ENCODE measurements around the gene LSM10. TPM values are rescaled to one million over a fixed set of nuclear protein-coding genes. Genes with fewer than 3 reads are reported as not detected.

Gene LSM10
- total RNA-seq, 1 experiment from 2014 or later, result 42.2 TPM

GRCh38 chr1:36425791-36426190, 28.1 kb upstream of the LSM10 start:
- H2BK5ac ChIP-seq (ENCODE audit: insufficient read length, low read length), result no peak overlapping the region
- no peak overlapping the region for H3T11ph ChIP-seq (ENCODE audit: low read length)
- no peak for TF ChIP-seq CTCF (conservative IDR thresholded peaks at IDR 0.05)
- no peak overlapping the region for H3K56ac ChIP-seq (ENCODE audit: insufficient read length, low read depth, low read length)
- H4K8ac ChIP-seq (replicated peaks; ENCODE audit: insufficient read length, low read depth, low read length), result no peak overlapping the region
- DNase-seq, result no peak
- no peak overlapping the region for H2BK20ac ChIP-seq (ENCODE audit: low read depth, low read length, poor library complexity, severe bottlenecking)
- no peak overlapping the region for H2BK12ac ChIP-seq (ENCODE audit: insufficient read length, low read depth, low read length)
- H4K5ac ChIP-seq (ENCODE audit: insufficient read length, low read depth, low read length), result no peak overlapping the region
- H3K4me1 Mint-ChIP-seq, result peaks cover 5% of the 10 kb centered on the region in 2 experiments
- no peak overlapping the region for H3K4ac ChIP-seq (ENCODE audit: low read depth, low read length)
- H2AK5ac ChIP-seq (ENCODE audit: insufficient read length, low read length), result no peak overlapping the region
- no peaks in the 10 kb centered on the region; a peak in 1 of 5 replicates for H3K9me3 Mint-ChIP-seq
- no peak overlapping the region for H4K91ac ChIP-seq (ENCODE audit: insufficient read length, low read depth, low read length)
- no peaks in the 10 kb centered on the region for H4K20me1 ChIP-seq (ENCODE audit: control insufficient read depth, insufficient read depth, insufficient read length)
- peaks cover 0 to 3% (median 0%) of the 10 kb centered on the region in 3 experiments; a peak in 1 of 7 replicates for H3K36me3 Mint-ChIP-seq (ENCODE audit: insufficient read depth in 1 of 3, low read depth in 3 of 3)
- H3K18ac ChIP-seq (ENCODE audit: insufficient read length, low read depth, low read length), result no peak overlapping the region
- H3K27me3 Mint-ChIP-seq (ENCODE audit: low read depth), result no peaks in the 10 kb centered on the region
- H3K27ac Mint-ChIP-seq, result no peak overlapping the region; a peak in 1 of 7 replicates
- no peaks in the 10 kb centered on the region for H3K4me1 ChIP-seq (ENCODE audit: insufficient read depth, low read length)
- H2BK15ac ChIP-seq (ENCODE audit: low read depth, low read length), result no peak overlapping the region
- no peak overlapping the region for H3K4me2 ChIP-seq (ENCODE audit: insufficient read depth, insufficient read length, low read length)
- no peaks in the 10 kb centered on the region for H3K9me3 ChIP-seq (ENCODE audit: control insufficient read depth, low read depth, low read length)
- H3K27me3 ChIP-seq (ENCODE audit: insufficient read depth, low read length), result no peaks in the 10 kb centered on the region
- H2BK120ac ChIP-seq (ENCODE audit: low read depth, low read length, poor library complexity, severe bottlenecking), result no peak overlapping the region
- no peak overlapping the region for H2AFZ ChIP-seq (ENCODE audit: low read length)
- H3K79me2 ChIP-seq (ENCODE audit: insufficient read depth, low read length), result no peaks in the 10 kb centered on the region
- H3K14ac ChIP-seq (ENCODE audit: insufficient read depth, low read length), result no peak overlapping the region
- H3K27ac ChIP-seq (ENCODE audit: insufficient read length, low read depth, low read length), result no peak overlapping the region
- no peak overlapping the region for H3K23ac ChIP-seq (ENCODE audit: insufficient read length, low read depth, low read length)
- no peak overlapping the region for H3K9ac ChIP-seq (ENCODE audit: extremely low read depth, insufficient read length, low read length)
- no CpG with 5 or more reads among the region's 4 CpGs for WGBS (ENCODE audit: extremely low coverage, insufficient read length, low lambda C conversion rate)
- H3K79me1 ChIP-seq (ENCODE audit: insufficient read depth, low read depth, low read length, poor library complexity, severe bottlenecking), result no peaks in the 10 kb centered on the region
- peaks cover 3% of the 10 kb centered on the region for H3K23me2 ChIP-seq (ENCODE audit: insufficient read length, low read depth, low read length, poor library complexity, severe bottlenecking)
- no peak overlapping the region for H3K4me3 Mint-ChIP-seq
